ENCODE results near the gene ATOSB.

Gene ATOSB, protein sequence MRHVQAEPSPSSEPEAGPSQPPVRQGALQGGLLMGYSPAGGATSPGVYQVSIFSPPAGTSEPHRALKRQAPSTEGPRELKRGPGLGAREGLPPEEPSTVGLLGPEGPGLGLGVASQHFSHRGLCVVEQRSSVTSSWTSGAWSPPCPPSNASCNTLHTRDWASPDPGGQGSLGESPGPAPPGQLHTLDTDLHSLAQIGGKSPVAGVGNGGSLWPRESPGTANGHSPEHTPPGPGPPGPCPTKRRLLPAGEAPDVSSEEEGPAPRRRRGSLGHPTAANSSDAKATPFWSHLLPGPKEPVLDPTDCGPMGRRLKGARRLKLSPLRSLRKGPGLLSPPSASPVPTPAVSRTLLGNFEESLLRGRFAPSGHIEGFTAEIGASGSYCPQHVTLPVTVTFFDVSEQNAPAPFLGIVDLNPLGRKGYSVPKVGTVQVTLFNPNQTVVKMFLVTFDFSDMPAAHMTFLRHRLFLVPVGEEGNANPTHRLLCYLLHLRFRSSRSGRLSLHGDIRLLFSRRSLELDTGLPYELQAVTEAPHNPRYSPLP

DNA sequence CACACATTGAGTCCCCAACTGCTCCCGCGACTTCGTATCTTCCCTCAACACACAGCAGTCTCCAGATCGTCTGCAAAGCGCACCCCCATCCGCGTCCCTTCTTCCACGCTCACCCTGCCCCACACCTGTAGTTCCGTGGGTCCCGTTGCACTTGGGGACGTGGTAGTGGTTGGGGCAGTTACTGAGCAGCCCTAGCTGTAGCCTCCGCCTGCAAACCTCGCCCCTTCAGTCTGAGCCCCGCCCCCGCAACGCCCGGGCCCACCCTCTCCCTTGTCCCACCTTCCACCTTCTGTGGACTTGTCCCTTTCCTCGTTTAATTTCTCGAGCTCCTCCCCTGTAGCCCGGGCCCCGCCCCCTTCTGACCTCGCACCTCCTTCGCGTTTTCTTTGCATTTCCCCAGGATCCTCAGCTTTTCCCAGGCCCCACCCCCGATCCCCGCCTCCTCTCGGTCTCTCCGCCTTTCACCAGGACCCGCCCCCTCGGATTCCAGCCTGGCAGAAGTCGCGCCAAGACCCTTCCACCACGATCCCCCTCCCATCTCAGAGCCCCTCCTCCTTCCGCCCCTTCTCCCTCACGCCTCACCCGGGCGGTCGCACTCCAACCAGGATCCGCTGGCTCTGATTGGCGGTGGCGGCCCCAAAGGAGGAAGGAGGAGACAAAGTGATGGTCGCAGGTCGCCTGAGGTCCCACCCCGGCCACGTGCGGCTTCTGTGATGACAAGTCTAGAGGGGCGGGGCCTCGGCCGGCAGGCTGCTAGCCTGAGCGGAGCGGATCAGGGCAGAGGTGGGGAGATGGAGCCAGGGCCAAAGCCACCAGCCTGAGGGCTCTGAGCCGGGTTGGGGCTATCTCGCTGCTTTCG is at the start of gene ATOSB:
ATOSB (minus strand) TSS at position 183 of the 859 bp plus-strand sequence. CDS start 7,588 bp downstream, outside the sequence.
- TF ChIP-seq YY1 (IDR thresholded peaks at IDR 0.05; ENCODE audit: low read depth) (no peak), NFIC (IDR thresholded peaks at IDR 0.05) (no peak), CEBPB (IDR thresholded peaks at IDR 0.05) (no peak), ZBTB7A (IDR thresholded peaks at IDR 0.05; ENCODE audit: low read depth) (0 out of 2 replicates have a peak, but pooled peaks have one; percentile 7), EGR1 (IDR thresholded peaks at IDR 0.05) (peak; percentile 67), RAD21 (IDR thresholded peaks at IDR 0.05; ENCODE audit: low read depth) (no peak), EP300 (IDR thresholded peaks at IDR 0.05; ENCODE audit: borderline replicate concordance) (no peak), FOXM1 (IDR thresholded peaks at IDR 0.05; ENCODE audit: borderline replicate concordance, low read depth) (no peak)
- TF ChIP-seq, protein P1, sequence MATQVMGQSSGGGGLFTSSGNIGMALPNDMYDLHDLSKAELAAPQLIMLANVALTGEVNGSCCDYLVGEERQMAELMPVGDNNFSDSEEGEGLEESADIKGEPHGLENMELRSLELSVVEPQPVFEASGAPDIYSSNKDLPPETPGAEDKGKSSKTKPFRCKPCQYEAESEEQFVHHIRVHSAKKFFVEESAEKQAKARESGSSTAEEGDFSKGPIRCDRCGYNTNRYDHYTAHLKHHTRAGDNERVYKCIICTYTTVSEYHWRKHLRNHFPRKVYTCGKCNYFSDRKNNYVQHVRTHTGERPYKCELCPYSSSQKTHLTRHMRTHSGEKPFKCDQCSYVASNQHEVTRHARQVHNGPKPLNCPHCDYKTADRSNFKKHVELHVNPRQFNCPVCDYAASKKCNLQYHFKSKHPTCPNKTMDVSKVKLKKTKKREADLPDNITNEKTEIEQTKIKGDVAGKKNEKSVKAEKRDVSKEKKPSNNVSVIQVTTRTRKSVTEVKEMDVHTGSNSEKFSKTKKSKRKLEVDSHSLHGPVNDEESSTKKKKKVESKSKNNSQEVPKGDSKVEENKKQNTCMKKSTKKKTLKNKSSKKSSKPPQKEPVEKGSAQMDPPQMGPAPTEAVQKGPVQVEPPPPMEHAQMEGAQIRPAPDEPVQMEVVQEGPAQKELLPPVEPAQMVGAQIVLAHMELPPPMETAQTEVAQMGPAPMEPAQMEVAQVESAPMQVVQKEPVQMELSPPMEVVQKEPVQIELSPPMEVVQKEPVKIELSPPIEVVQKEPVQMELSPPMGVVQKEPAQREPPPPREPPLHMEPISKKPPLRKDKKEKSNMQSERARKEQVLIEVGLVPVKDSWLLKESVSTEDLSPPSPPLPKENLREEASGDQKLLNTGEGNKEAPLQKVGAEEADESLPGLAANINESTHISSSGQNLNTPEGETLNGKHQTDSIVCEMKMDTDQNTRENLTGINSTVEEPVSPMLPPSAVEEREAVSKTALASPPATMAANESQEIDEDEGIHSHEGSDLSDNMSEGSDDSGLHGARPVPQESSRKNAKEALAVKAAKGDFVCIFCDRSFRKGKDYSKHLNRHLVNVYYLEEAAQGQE (IDR thresholded peaks at IDR 0.05; ENCODE audit: low read depth), result no peak
- TF ChIP-seq, protein P2, sequence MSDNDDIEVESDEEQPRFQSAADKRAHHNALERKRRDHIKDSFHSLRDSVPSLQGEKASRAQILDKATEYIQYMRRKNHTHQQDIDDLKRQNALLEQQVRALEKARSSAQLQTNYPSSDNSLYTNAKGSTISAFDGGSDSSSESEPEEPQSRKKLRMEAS (IDR thresholded peaks at IDR 0.05), result peak; percentile 92
- TF ChIP-seq, protein P3, sequence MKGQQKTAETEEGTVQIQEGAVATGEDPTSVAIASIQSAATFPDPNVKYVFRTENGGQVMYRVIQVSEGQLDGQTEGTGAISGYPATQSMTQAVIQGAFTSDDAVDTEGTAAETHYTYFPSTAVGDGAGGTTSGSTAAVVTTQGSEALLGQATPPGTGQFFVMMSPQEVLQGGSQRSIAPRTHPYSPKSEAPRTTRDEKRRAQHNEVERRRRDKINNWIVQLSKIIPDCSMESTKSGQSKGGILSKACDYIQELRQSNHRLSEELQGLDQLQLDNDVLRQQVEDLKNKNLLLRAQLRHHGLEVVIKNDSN (IDR thresholded peaks at IDR 0.05), result peak; percentile 86

DNA sequence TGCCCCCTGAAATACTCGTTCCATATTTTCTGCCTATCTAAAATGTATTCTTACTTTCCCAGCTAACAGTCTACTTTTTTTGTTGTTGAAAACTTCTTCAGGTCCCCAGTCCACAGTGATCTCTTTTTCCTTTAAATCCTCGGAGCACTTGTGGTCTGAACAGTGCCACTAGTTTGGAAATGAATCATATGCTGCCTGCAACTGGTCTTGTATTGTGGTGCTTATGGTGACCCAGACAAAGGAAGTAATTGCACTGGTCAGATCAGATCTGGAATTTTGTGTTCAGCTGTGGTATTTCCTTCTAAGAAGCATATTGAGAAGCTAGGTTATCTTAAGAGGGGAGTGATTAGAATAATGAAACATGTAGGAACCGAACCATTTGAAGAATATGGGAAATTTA is 49.0 kb upstream of the ATOSB start:
- no peak for TF ChIP-seq YY1 (IDR thresholded peaks at IDR 0.05; ENCODE audit: low read depth)
- TF ChIP-seq FOXM1 (IDR thresholded peaks at IDR 0.05; ENCODE audit: borderline replicate concordance, low read depth), result no peak
- no peak for TF ChIP-seq TCF12 (IDR thresholded peaks at IDR 0.05; ENCODE audit: low read depth)
- no peak for TF ChIP-seq TEAD4 (IDR thresholded peaks at IDR 0.05)
- no peak for TF ChIP-seq TAF1 (IDR thresholded peaks at IDR 0.05; ENCODE audit: low read depth)
- TF ChIP-seq, protein P3 (IDR thresholded peaks at IDR 0.05), result no peak

DNA sequence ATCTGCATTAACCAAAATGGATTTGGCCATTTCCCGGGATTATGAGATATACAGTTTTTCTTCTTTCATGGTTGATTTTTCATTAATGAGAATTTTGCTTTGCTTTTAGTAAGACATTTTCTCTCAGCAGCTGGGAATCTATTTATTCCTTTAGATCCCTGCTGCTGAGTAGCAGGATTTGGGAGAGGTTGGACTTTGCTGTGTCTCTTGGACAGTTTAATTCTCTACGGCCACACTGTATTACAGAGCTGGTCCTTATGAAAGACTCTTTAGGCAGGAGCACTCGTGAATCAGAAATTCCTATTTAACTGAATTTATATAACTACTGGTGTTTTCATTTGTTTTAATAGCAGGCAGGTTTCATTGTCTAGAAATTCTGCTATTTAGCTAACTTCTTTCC is 47.8 kb upstream of the ATOSB start:
- TF ChIP-seq, protein P3 (IDR thresholded peaks at IDR 0.05), result no peak
- no peak for TF ChIP-seq EGR1 (IDR thresholded peaks at IDR 0.05)
- TF ChIP-seq CREB1 (IDR thresholded peaks at IDR 0.05; ENCODE audit: low read depth), result no peak

DNA sequence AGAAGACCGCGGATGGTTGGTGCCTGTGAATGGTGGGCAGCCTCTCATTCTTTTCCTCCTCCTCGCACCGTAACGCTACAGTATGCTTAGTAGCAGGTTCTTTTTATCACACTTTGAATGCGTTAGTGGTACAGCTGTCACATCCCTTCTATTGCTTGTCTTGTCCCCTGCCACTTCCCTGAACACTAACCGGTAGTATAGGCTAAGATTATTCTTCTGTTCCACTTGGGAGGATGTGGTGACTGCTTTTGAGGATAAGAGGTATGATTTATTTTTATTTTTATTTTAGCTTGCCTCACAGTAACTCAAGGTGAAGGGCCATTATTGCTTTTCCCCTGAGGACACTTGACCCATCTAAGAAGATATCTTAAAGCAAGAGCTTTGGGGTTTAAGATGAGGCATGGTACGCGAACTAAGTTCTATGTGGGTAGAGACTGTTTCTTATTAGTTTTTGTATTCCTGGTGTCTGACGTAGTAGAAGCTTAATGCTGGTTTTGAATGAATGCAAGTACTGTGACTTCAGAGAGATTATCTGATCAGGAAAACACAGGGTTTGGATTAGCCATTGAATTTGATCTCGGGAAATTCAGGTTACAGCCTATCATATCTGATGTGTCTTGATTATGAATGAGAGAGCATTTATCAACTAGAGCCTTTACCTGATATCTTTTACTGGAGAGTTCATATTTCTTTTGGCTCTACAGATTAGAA is 47.1 kb upstream of the ATOSB start:
- TF ChIP-seq, protein P3 (IDR thresholded peaks at IDR 0.05), result no peak
- no peak for TF ChIP-seq RAD21 (IDR thresholded peaks at IDR 0.05; ENCODE audit: low read depth)
- TF ChIP-seq CREB1 (IDR thresholded peaks at IDR 0.05; ENCODE audit: low read depth), result no peak
- TF ChIP-seq, protein P2 (IDR thresholded peaks at IDR 0.05), result no peak
- no peak for TF ChIP-seq CEBPB (IDR thresholded peaks at IDR 0.05)
- no peak for TF ChIP-seq YY1 (IDR thresholded peaks at IDR 0.05; ENCODE audit: low read depth)
- TF ChIP-seq TEAD4 (IDR thresholded peaks at IDR 0.05), result no peak
- no peak for TF ChIP-seq TCF12 (IDR thresholded peaks at IDR 0.05; ENCODE audit: low read depth)
- no peak for TF ChIP-seq FOXM1 (IDR thresholded peaks at IDR 0.05; ENCODE audit: borderline replicate concordance, low read depth)
- TF ChIP-seq TAF1 (IDR thresholded peaks at IDR 0.05; ENCODE audit: low read depth), result no peak
- TF ChIP-seq NFIC (IDR thresholded peaks at IDR 0.05), result no peak
- TF ChIP-seq EP300 (IDR thresholded peaks at IDR 0.05; ENCODE audit: borderline replicate concordance), result no peak
- TF ChIP-seq ZBTB7A (IDR thresholded peaks at IDR 0.05; ENCODE audit: low read depth), result no peak

DNA sequence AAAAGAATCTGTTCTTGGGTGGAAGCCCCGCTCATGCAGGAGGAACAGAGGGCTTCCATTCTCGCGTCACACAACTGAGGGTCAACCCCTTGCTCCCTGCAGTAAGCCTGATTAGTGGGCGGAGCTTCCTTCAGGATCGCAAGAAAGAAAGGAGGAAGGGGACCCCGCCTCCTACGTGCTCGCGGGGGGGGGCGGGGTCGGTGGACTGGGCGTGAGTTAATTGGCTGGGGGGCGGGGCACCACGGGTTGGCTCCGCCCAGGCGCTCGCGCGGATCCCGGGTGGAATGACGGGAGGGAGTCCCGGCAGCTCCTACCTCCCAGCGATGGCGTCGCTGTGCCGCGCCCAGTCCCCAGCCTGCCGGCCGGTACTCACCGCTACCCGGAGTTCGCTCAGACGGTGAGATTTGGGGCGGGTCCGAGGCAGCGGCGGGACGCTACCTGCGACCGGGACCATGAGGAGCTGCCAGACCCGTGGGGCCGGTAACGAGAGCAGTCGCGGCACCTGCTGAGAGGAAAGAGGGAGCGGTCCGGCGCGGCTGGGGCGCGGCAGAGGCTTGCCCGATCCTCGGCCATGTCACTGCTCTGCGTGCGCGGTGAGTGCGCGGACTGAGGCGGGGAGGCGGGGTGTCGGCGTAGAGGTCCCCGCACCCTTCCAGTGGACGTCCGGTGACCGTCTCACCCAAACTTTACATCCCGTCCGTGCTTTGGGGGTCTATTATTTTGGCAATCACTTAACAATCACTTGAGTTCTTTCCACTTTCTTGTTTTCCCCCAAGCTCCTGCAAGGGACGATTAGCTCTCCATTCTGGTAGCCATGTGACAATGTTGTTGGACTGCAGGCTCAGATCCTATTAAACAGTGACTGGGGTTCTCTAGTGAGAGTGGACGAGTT is 46.3 kb upstream of the ATOSB start, which contains the start of gene UNC13B:
UNC13B (plus strand) TSS at position 297 of the 892 bp plus-strand sequence; CDS start at position 572, 275 bp downstream.
- TF ChIP-seq ZBTB7A (IDR thresholded peaks at IDR 0.05; ENCODE audit: low read depth), result no peak
- no peak for TF ChIP-seq NFIC (IDR thresholded peaks at IDR 0.05)
- peak; percentile 71; the same call in 1 of the 2 replicates for TF ChIP-seq TCF12 (IDR thresholded peaks at IDR 0.05; ENCODE audit: low read depth)
- TF ChIP-seq TAF1 (IDR thresholded peaks at IDR 0.05; ENCODE audit: low read depth), result peak; percentile 90
- TF ChIP-seq YY1 (IDR thresholded peaks at IDR 0.05; ENCODE audit: low read depth), result peak; percentile 86
- TF ChIP-seq, protein P1 (IDR thresholded peaks at IDR 0.05; ENCODE audit: low read depth), result 0 out of 2 replicates have a peak, but pooled peaks have one; percentile 16
- TF ChIP-seq, protein P3 (IDR thresholded peaks at IDR 0.05), result no peak
- no peak for TF ChIP-seq FOXM1 (IDR thresholded peaks at IDR 0.05; ENCODE audit: borderline replicate concordance, low read depth)
- TF ChIP-seq, protein P2 (IDR thresholded peaks at IDR 0.05), result peak; percentile 76
- peak; percentile 29 for TF ChIP-seq TEAD4 (IDR thresholded peaks at IDR 0.05)

Measured in Ishikawa (cell line).